SU-DHL-6 (cell line): ENCODE data around the gene COG5.

Experiments
- H2AFZ ChIP-seq: fragments of 200-600 bp; sonication (generic); 2 replicates; pipeline ENCODE4 v1.6.1; 2014; ENCODE audit warnings: low read depth, mild to moderate bottlenecking, moderate library complexity, mixed read lengths, antibody characterized with exemption, low read length; ENCODE audit not compliant: severe bottlenecking
- H3F3A ChIP-seq: fragments of 200-600 bp; shearing (Covaris generic); 2 replicates; pipeline ENCODE4 v1.6.0; 2016; ENCODE audit warnings: antibody characterized with exemption, mild to moderate bottlenecking; ENCODE audit not compliant: insufficient read depth
- H3K27ac ChIP-seq: fragments of 200-600 bp; sonication (generic); 2 replicates; pipeline ENCODE4 v1.5.1; 2016; ENCODE audit warnings: low read depth, mild to moderate bottlenecking, low read length, moderate library complexity, mixed read lengths
- H3K27me3 ChIP-seq: fragments of 200-600 bp; sonication (generic), shearing (Covaris generic); 2 replicates; pipeline ENCODE4 v1.6.0; 2014; ENCODE audit warnings: mild to moderate bottlenecking, low read length
- H3K36me3 ChIP-seq: fragments of 200-600 bp; sonication (generic); 2 replicates; pipeline ENCODE4 v1.6.1; 2014; ENCODE audit warnings: mild to moderate bottlenecking, low read length, mixed read lengths
- H3K4me2 ChIP-seq: fragments of 300-600, 200-600 bp; shearing (Covaris generic), sonication (generic); 2 replicates; pipeline ENCODE4 v1.6.0; 2014; ENCODE audit warnings: low read length, low read depth, mild to moderate bottlenecking; ENCODE audit not compliant: poor library complexity, severe bottlenecking
- H3K4me3 ChIP-seq: fragments of 200-600 bp; sonication (generic); 2 replicates; pipeline ENCODE4 v1.5.1; 2014; ENCODE audit warnings: antibody characterized with exemption, low read length, mild to moderate bottlenecking, mixed read lengths; ENCODE audit not compliant: insufficient read depth, poor library complexity, severe bottlenecking
- H3K79me2 ChIP-seq: fragments of 200-600 bp; sonication (generic); 2 replicates; pipeline ENCODE4 v1.6.1; 2014; ENCODE audit warnings: mild to moderate bottlenecking, low read length, moderate library complexity; ENCODE audit not compliant: insufficient read depth
- H3K9ac ChIP-seq: fragments of 200-600 bp; sonication (generic); 2 replicates; pipeline ENCODE4 v1.7.0; 2014; ENCODE audit warnings: mild to moderate bottlenecking, low read length
- H3K9me2 ChIP-seq: fragments of 200-600 bp; sonication (generic); replicated peaks from 2 replicates; pipeline ENCODE4 v1.6.1; 2014; ENCODE audit warnings: low read length; ENCODE audit not compliant: insufficient read depth
- H3K9me3 ChIP-seq: fragments of 200-600 bp; sonication (generic); 2 replicates; pipeline ENCODE4 v1.6.1; 2014; ENCODE audit warnings: low read length, mixed read lengths; ENCODE audit not compliant: insufficient read depth
- H4K20me1 ChIP-seq: fragments of 200-600 bp; sonication (generic); 2 replicates; pipeline ENCODE4 v1.6.1; 2014; ENCODE audit warnings: low read depth, mild to moderate bottlenecking, antibody characterized with exemption, low read length, moderate library complexity, mixed read lengths
- EZH2phosphoT487 ChIP-seq: fragments of 200-600 bp; sonication (generic), shearing (Covaris generic); conservative IDR thresholded peaks from 2 replicates; pipeline ENCODE4 v1.6.1; 2018; ENCODE audit warnings: mild to moderate bottlenecking, antibody characterized with exemption, low read length, moderate library complexity, mixed read lengths
- TF ChIP-seq, protein P1 (sequence below): fragments of 200-600 bp; sonication (generic); IDR thresholded peaks from one replicate; pipeline ENCODE4 v1.5.1; 2017; ENCODE audit warnings: antibody characterized with exemption, mild to moderate bottlenecking, low read length, moderate library complexity; ENCODE audit not compliant: insufficient read depth, poor library complexity, severe bottlenecking

COG5 gene

GRCh38 chr7:107171496-107171895, 392.2 kb downstream of the COG5 start:
- TF ChIP-seq EZH2phosphoT487: no peak
- TF ChIP-seq, protein P1, sequence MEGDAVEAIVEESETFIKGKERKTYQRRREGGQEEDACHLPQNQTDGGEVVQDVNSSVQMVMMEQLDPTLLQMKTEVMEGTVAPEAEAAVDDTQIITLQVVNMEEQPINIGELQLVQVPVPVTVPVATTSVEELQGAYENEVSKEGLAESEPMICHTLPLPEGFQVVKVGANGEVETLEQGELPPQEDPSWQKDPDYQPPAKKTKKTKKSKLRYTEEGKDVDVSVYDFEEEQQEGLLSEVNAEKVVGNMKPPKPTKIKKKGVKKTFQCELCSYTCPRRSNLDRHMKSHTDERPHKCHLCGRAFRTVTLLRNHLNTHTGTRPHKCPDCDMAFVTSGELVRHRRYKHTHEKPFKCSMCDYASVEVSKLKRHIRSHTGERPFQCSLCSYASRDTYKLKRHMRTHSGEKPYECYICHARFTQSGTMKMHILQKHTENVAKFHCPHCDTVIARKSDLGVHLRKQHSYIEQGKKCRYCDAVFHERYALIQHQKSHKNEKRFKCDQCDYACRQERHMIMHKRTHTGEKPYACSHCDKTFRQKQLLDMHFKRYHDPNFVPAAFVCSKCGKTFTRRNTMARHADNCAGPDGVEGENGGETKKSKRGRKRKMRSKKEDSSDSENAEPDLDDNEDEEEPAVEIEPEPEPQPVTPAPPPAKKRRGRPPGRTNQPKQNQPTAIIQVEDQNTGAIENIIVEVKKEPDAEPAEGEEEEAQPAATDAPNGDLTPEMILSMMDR: no peak
- Histone ChIP-seq H3K9ac (no peak overlapping the region), H3K4me2 (no peak overlapping the region), H3K4me3 (no peak overlapping the region), H3K9me3 (no peaks in the 10 kb centered on the region), H3K79me2 (peaks cover 24% of the 10 kb centered on the region), H2AFZ (no peak overlapping the region), H3K27me3 (no peaks in the 10 kb centered on the region), H3K36me3 (no peaks in the 10 kb centered on the region), H3K9me2 (no peaks in the 10 kb centered on the region), H3K27ac (no peak overlapping the region), H3F3A (peaks cover 19% of the 10 kb centered on the region), H4K20me1 (no peaks in the 10 kb centered on the region)

DNA sequence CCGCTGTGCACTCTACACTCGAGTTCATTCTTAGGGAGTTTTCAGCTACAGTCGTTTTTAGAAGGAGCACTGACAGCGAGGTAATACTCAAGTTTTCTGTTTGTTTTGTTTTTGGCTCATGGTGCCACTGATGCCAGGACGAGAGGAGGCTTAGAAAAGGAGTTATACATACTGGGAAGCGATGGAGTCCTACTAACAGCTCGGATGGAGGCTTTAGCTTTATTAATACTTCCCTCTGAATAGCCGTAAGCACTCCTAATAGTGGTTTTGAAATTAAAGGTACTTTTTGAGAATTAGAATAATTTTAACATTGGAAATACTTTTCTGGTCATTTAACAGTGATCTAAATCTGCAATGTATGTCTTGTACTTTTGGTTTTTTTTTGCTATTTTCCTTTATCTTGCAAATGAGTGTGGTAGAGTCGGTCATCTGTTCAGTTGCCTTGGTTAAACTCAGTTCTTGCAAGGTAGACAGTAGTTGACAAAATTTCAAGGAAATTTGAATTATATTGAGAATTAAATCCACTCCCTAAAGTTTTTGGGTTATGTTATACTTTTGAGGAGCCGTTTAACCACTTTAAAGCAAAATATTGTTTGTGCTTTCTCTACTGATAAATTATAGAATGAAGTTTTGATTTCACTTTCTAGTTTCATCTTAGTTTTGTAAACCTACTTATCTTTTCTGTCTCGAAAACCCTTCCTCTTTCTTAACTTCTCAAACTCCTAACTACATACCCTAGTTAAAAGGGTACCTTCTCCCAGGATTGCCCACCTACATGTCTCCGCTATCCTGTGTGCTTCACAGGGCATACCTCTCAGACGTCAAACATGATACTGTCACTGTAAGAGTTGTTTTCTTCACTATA, 393.4 kb downstream of the COG5 start:
- Histone ChIP-seq H3K9me3 (no peaks in the 10 kb centered on the region), H3K27ac (peak overlapping the region; percentile 62), H3K9ac (peak overlapping the region; percentile 57), H4K20me1 (no peaks in the 10 kb centered on the region), H3F3A (peaks cover 19% of the 10 kb centered on the region), H3K4me2 (peak overlapping the region; percentile 73), H3K4me3 (peak overlapping the region; percentile 74), H3K79me2 (peaks cover 23% of the 10 kb centered on the region), H3K27me3 (no peaks in the 10 kb centered on the region), H2AFZ (peak overlapping the region; percentile 82), H3K9me2 (no peaks in the 10 kb centered on the region), H3K36me3 (no peaks in the 10 kb centered on the region)
- no peak for TF ChIP-seq EZH2phosphoT487
- TF ChIP-seq, protein P1: no peak

DNA sequence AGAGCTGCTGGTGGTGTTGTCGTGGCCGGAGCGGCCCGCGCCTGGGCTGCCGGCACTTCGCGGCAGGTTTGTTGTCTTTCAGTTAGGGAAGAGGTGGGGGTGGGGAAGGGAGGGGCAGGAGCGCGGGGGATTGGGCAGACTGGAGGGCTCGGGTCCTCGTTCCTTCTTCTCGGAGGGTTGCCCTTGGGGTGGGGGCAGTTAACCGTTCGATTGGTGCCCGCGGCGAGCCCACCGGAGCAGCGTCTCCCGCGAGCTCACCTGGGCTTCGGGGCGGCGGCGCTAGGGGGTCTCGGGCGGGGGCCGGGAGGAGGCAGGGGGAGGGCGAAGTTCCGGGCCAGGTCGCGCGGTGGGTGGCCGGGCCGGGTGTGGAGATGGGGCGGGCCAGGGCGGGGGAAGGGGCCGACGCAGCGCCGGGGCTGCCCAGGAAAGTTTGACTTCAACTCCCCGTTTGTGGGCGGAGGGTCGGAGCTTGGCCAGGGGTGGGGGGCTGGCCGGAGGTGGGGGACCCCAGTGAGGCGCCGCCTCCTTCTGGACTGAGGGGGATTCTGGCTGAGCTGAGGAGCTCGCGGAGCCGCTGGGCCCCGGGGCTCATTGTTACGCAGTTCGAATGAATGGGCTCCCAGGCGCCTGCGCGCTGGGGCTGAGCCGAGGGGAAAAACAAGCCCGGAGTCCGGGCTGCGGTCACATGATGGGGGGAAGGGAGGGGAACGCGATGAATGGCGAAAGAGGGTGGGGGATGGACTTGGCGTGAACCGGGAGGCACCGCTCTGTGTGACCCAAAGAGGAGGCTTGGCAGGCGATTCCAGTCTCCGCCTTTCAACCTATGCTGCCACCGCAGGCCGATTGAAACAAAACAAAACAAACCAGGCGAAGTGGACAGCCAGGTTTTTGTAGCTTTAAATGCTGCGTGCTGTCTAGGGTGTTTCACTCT, 394.3 kb downstream of the COG5 start:
- Histone ChIP-seq H3K4me3 (peak overlapping the region; percentile 74), H3K36me3 (no peaks in the 10 kb centered on the region), H4K20me1 (no peaks in the 10 kb centered on the region), H3K9me2 (no peaks in the 10 kb centered on the region), H3K79me2 (peaks cover 23% of the 10 kb centered on the region), H3F3A (peaks cover 19% of the 10 kb centered on the region), H2AFZ (peak overlapping the region; percentile 82), H3K9me3 (no peaks in the 10 kb centered on the region), H3K27ac (peak overlapping the region; percentile 62), H3K9ac (peak overlapping the region; percentile 57), H3K27me3 (no peaks in the 10 kb centered on the region), H3K4me2 (peak overlapping the region; percentile 73)
- TF ChIP-seq EZH2phosphoT487: no peak
- TF ChIP-seq, protein P1: no peak
